ENCODE data around the gene SLC25A29.

SLC25A29 gene

DNA sequence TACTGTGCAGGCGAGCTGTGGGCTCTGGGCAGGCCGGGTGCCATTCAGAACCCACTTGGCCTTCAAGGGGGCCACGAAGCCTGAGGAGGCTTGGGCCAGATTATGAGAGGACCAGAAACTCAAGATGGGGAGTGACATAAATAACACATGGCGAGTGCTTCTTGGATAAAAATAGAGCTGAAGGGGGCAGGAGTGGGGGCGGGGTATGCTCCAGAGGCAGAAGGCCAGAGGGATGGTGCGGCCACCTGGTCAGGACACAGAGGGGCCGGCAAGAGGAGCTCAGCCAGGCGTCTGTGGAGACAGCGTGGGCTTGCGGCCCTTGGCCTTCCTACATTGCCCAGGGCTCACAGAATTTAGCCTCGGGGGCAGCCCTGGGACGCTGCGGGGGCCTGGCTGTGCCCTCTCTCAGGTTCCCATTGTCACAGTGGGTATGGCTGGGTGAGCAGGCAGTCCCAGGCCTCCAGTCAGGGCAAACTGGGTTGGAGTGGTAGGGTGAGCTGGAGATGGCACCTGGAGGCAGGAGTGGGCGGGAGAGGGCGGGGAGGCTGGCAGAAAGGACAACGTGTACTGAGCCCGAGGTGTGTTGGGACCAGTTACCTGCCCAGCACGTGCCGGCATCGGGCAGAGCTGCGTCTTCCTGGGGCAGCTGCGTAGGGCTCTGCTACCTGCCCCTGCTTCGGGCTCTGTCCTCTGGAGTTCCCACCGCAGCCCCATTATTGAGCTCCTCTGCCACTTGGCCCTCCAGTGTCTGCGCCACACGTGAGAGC, 7.4 kb upstream of the SLC25A29 start:
- TF ChIP-seq TAF1 (IDR thresholded peaks at IDR 0.05; ENCODE audit: borderline replicate concordance, insufficient read depth, low read length) (no peak), FOXP2 (optimal IDR thresholded peaks at IDR 0.05; ENCODE audit: borderline replicate concordance, extremely low read depth, extremely low read length, insufficient read depth) (no peak), SIN3A (IDR thresholded peaks at IDR 0.05; ENCODE audit: borderline replicate concordance, insufficient read depth, low read length) (no peak), POLR2AphosphoS5 (IDR thresholded peaks at IDR 0.05; ENCODE audit: low read depth, low read length) (no peak)
- TF ChIP-seq, protein P1, sequence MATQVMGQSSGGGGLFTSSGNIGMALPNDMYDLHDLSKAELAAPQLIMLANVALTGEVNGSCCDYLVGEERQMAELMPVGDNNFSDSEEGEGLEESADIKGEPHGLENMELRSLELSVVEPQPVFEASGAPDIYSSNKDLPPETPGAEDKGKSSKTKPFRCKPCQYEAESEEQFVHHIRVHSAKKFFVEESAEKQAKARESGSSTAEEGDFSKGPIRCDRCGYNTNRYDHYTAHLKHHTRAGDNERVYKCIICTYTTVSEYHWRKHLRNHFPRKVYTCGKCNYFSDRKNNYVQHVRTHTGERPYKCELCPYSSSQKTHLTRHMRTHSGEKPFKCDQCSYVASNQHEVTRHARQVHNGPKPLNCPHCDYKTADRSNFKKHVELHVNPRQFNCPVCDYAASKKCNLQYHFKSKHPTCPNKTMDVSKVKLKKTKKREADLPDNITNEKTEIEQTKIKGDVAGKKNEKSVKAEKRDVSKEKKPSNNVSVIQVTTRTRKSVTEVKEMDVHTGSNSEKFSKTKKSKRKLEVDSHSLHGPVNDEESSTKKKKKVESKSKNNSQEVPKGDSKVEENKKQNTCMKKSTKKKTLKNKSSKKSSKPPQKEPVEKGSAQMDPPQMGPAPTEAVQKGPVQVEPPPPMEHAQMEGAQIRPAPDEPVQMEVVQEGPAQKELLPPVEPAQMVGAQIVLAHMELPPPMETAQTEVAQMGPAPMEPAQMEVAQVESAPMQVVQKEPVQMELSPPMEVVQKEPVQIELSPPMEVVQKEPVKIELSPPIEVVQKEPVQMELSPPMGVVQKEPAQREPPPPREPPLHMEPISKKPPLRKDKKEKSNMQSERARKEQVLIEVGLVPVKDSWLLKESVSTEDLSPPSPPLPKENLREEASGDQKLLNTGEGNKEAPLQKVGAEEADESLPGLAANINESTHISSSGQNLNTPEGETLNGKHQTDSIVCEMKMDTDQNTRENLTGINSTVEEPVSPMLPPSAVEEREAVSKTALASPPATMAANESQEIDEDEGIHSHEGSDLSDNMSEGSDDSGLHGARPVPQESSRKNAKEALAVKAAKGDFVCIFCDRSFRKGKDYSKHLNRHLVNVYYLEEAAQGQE (IDR thresholded peaks at IDR 0.05; ENCODE audit: insufficient read depth in 1 of 2, low read depth in 2 of 2, low read length in 2 of 2) = no peak

DNA sequence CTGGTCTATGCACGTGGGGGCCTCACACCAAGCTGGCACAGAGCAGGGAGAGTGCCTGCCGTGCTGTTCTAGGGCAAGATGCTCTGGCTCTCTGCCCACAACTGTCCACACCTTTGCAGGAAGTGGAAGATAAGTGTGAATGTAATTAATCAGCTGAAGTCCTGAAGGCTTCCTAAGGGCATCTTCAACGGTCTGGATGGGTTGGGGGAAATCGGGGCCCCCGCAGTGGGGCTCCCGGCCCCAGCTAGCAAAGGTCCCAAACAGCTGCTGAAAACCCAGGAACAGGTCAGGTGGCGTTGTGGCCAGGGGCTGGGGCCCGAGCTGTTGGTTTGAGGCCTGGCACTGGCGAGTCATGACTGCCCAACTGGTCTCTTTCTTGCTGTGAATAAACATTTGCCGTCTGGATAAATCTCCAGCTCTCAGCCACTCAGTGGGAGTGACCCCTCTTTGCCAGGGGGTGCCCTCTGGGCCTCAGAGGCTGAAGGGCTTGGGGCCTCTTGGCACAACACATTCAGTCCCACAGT, 6.7 kb upstream of the SLC25A29 start:
- TF ChIP-seq TAF1 (IDR thresholded peaks at IDR 0.05; ENCODE audit: borderline replicate concordance, insufficient read depth, low read length) (no peak), FOXP2 (optimal IDR thresholded peaks at IDR 0.05; ENCODE audit: borderline replicate concordance, extremely low read depth, extremely low read length, insufficient read depth) (no peak), SIN3A (IDR thresholded peaks at IDR 0.05; ENCODE audit: borderline replicate concordance, insufficient read depth, low read length) (no peak), POLR2AphosphoS5 (IDR thresholded peaks at IDR 0.05; ENCODE audit: low read depth, low read length) (no peak)
- TF ChIP-seq, protein P1 (IDR thresholded peaks at IDR 0.05; ENCODE audit: insufficient read depth in 1 of 2, low read depth in 2 of 2, low read length in 2 of 2) = no peak

GRCh38 chr14:100309028-100309737, 2.9 kb upstream of the SLC25A29 start:
- TF ChIP-seq TAF1 (IDR thresholded peaks at IDR 0.05; ENCODE audit: borderline replicate concordance, insufficient read depth, low read length) (no peak), POLR2AphosphoS5 (IDR thresholded peaks at IDR 0.05; ENCODE audit: low read depth, low read length) (no peak), FOXP2 (optimal IDR thresholded peaks at IDR 0.05; ENCODE audit: borderline replicate concordance, extremely low read depth, extremely low read length, insufficient read depth) (no peak), SIN3A (IDR thresholded peaks at IDR 0.05; ENCODE audit: borderline replicate concordance, insufficient read depth, low read length) (no peak)
- TF ChIP-seq, protein P1 (IDR thresholded peaks at IDR 0.05; ENCODE audit: insufficient read depth in 1 of 2, low read depth in 2 of 2, low read length in 2 of 2) = no peak

- no peak for TF ChIP-seq SIN3A (IDR thresholded peaks at IDR 0.05; ENCODE audit: borderline replicate concordance, insufficient read depth, low read length)
- no peak for TF ChIP-seq POLR2AphosphoS5 (IDR thresholded peaks at IDR 0.05; ENCODE audit: low read depth, low read length)
- TF ChIP-seq FOXP2 (optimal IDR thresholded peaks at IDR 0.05; ENCODE audit: borderline replicate concordance, extremely low read depth, extremely low read length, insufficient read depth) = no peak
These were observed 1.7 kb upstream of the SLC25A29 start for GRCh38 chr14:100307766-100308426.
